Prostate gland (tissue), 2 donors: ENCODE measurements around the gene CSNK1A1.

Experiments
- CTCF ChIP-seq, 4 experiments: fragments of 200-600 bp in 2 of 4; fragments of 450-650 bp in 2 of 4; sonication (generic) in 2 of 4; IDR thresholded peaks; 1 replicate in 3 of 4; 2 replicates in 1 of 4; pipeline ENCODE4 v1.5.1; 2016 to 2019; ENCODE audit warnings: antibody characterized with exemption in 4 of 4, mild to moderate bottlenecking in 2 of 4, moderate library complexity in 2 of 4
- POLR2A ChIP-seq: fragments of 450-650 bp; IDR thresholded peaks from one replicate; pipeline ENCODE4 v1.6.1; 2016; ENCODE audit warnings: antibody characterized with exemption, mild to moderate bottlenecking

DNA sequence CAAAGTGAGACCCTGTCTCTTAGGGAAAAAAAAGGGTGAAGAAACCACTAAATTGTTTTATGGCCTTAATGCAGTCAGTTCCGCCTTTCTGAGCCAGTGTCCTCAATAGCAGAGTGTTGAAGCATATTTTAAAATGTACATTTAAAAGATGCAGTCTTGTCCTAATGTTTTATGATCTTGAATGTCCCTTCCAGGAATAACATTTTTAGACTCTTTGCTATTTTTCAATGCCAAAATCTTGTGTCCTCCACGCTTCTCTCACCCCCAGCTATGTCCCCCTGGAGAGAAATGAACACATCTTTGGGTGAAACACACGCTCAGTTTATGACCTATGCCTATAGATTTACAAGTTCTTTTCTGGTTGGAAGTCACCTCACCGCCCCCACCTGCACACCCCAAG is 69.8 kb downstream of the CSNK1A1 start:
- no peak for TF ChIP-seq POLR2A
- no peak for TF ChIP-seq CTCF (IDR thresholded peaks at IDR 0.05)
